ENCODE data around the gene RAB37. TPM values are rescaled to one million over a fixed set of nuclear protein-coding genes. Genes with fewer than 3 reads are reported as not detected.

Gene RAB37
- total RNA-seq, 4 donors from 2014 or later: 0.24 to 3.7 (median 0.43) TPM

DNA sequence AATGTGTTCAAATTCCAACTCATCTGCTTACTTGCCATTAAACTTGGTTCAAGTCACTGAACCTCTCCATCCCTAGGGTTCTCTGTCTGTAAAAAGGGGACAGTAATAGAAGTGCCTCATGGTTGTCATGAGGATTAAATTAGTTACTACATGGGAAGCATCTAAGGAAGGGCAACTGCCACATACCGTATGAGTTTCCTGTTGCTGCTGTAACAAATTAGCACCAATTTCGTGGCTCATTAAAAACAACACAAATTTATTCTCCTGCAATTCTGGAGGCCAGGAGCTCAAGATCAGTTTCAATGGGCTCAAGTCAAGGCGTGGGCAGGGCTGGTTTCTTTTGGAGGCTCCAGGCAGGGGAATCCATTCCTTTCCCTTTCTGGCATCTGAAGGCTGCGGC, 43.0 kb upstream of the RAB37 start:
- in situ Hi-C loops (cut with MboI; ENCODE audit: low sequenced_read_pairs in 4 of 4): no loop called here
- H3K27me3 ChIP-seq: no peaks in the 10 kb centered on the region

GRCh38 chr17:74695629-74696028, 41.4 kb upstream of the RAB37 start:
- Histone ChIP-seq H3K4me1 (no peaks in the 10 kb centered on the region), H3K27ac (no peak overlapping the region), H3K36me3 (no peaks in the 10 kb centered on the region), H3K27me3 (no peaks in the 10 kb centered on the region), H3K4me3 (no peak overlapping the region), H3K9me3 (no peaks in the 10 kb centered on the region)
- intact Hi-C loops (cut with DNase I; ENCODE audit: low total_unique reads): no loop called here
- no peak for ATAC-seq
- DNase-seq: no peak
- TF ChIP-seq POLR2A (IDR thresholded peaks at IDR 0.05) (no peak), CTCF (IDR thresholded peaks at IDR 0.05 in 4 of 5, conservative IDR thresholded peaks at IDR 0.05 in 1 of 5) (no peak)
- in situ Hi-C loops (cut with MboI; ENCODE audit: low sequenced_read_pairs in 4 of 4): no loop called here

More for the DNA sequence above, 43.0 kb upstream of the RAB37 start:
- no peak for TF ChIP-seq POLR2A (IDR thresholded peaks at IDR 0.05)
- TF ChIP-seq CTCF (IDR thresholded peaks at IDR 0.05 in 4 of 5, conservative IDR thresholded peaks at IDR 0.05 in 1 of 5): no peak
- H3K4me1 ChIP-seq: no peaks in the 10 kb centered on the region
- H3K27ac ChIP-seq: no peak overlapping the region
- ATAC-seq (no peak), DNase-seq (no peak)
- H3K4me3 ChIP-seq: no peak overlapping the region
- no peaks in the 10 kb centered on the region for H3K36me3 ChIP-seq
- H3K9me3 ChIP-seq: no peaks in the 10 kb centered on the region
- intact Hi-C loops (cut with DNase I; ENCODE audit: low total_unique reads): no loop called here

- Histone ChIP-seq H3K27ac (no peak overlapping the region), H3K36me3 (no peaks in the 10 kb centered on the region), H3K4me3 (no peak overlapping the region), H3K27me3 (no peaks in the 10 kb centered on the region), H3K4me1 (no peaks in the 10 kb centered on the region), H3K9me3 (no peaks in the 10 kb centered on the region)
- DNase-seq: no peak
- ATAC-seq: no peak
- TF ChIP-seq CTCF (IDR thresholded peaks at IDR 0.05 in 4 of 5, conservative IDR thresholded peaks at IDR 0.05 in 1 of 5) (no peak), POLR2A (IDR thresholded peaks at IDR 0.05) (no peak)
- in situ Hi-C loops (cut with MboI; ENCODE audit: low sequenced_read_pairs in 4 of 4): no loop called here
- intact Hi-C loops (cut with DNase I; ENCODE audit: low total_unique reads): no loop called here
Measured at GRCh38 chr17:74697515-74697914, 39.5 kb upstream of the RAB37 start.

GRCh38 chr17:74698069-74698468, 39.0 kb upstream of the RAB37 start:
- intact Hi-C loops (cut with DNase I; ENCODE audit: low total_unique reads): no loop called here

More at GRCh38 chr17:74698069-74698468, 39.0 kb upstream of the RAB37 start:
- H3K4me3 ChIP-seq: no peak overlapping the region
- no peak for DNase-seq
- no peak overlapping the region for H3K27ac ChIP-seq
- no peaks in the 10 kb centered on the region for H3K4me1 ChIP-seq
- H3K27me3 ChIP-seq: no peaks in the 10 kb centered on the region
- no peaks in the 10 kb centered on the region for H3K9me3 ChIP-seq
- no peak for ATAC-seq
- TF ChIP-seq CTCF (IDR thresholded peaks at IDR 0.05 in 4 of 5, conservative IDR thresholded peaks at IDR 0.05 in 1 of 5) (no peak), POLR2A (IDR thresholded peaks at IDR 0.05) (no peak)
- no peaks in the 10 kb centered on the region for H3K36me3 ChIP-seq
- in situ Hi-C loops (cut with MboI; ENCODE audit: low sequenced_read_pairs in 4 of 4): no loop called here

Data from gastrocnemius medialis (tissue), 4 donors.